GM12872 (cell line): ENCODE results near the gene TAX1BP1.

Source experiments
- TF ChIP-seq, protein P1 (sequence below): IDR thresholded peaks from 3 replicates; pipeline ENCODE4 v1.5.1; 2011; ENCODE audit warnings: low read depth, mild to moderate bottlenecking, low read length, moderate library complexity; ENCODE audit not compliant: insufficient read depth

Gene TAX1BP1

DNA sequence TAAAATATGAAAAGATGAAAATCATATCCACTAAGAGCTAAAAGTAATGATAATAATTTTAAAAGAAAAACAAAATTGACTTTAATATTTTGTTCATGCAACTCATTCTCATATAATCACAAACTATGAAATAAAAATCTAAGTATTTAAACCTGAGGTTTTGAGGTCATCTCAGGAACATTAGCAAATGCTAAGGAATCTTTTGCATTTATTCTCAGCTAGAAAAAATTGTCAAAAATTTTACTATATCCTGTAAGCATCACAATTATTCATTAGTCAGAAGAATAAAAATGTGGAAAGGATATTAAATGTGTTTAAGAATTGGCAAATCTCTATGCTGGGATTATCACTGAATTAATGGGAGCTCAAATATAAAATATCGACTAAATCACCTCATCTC, 36.8 kb upstream of the TAX1BP1 start:
- TF ChIP-seq, protein P1, sequence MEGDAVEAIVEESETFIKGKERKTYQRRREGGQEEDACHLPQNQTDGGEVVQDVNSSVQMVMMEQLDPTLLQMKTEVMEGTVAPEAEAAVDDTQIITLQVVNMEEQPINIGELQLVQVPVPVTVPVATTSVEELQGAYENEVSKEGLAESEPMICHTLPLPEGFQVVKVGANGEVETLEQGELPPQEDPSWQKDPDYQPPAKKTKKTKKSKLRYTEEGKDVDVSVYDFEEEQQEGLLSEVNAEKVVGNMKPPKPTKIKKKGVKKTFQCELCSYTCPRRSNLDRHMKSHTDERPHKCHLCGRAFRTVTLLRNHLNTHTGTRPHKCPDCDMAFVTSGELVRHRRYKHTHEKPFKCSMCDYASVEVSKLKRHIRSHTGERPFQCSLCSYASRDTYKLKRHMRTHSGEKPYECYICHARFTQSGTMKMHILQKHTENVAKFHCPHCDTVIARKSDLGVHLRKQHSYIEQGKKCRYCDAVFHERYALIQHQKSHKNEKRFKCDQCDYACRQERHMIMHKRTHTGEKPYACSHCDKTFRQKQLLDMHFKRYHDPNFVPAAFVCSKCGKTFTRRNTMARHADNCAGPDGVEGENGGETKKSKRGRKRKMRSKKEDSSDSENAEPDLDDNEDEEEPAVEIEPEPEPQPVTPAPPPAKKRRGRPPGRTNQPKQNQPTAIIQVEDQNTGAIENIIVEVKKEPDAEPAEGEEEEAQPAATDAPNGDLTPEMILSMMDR = no peak

- TF ChIP-seq, protein P1 = no peak
Measured at GRCh38 chr7:27704422-27705199, 35.4 kb upstream of the TAX1BP1 start.

GRCh38 chr7:27705200-27705594, 34.8 kb upstream of the TAX1BP1 start:
- TF ChIP-seq, protein P1 = no peak

GRCh38 chr7:27708485-27708884, 31.5 kb upstream of the TAX1BP1 start:
- TF ChIP-seq, protein P1 = no peak

DNA sequence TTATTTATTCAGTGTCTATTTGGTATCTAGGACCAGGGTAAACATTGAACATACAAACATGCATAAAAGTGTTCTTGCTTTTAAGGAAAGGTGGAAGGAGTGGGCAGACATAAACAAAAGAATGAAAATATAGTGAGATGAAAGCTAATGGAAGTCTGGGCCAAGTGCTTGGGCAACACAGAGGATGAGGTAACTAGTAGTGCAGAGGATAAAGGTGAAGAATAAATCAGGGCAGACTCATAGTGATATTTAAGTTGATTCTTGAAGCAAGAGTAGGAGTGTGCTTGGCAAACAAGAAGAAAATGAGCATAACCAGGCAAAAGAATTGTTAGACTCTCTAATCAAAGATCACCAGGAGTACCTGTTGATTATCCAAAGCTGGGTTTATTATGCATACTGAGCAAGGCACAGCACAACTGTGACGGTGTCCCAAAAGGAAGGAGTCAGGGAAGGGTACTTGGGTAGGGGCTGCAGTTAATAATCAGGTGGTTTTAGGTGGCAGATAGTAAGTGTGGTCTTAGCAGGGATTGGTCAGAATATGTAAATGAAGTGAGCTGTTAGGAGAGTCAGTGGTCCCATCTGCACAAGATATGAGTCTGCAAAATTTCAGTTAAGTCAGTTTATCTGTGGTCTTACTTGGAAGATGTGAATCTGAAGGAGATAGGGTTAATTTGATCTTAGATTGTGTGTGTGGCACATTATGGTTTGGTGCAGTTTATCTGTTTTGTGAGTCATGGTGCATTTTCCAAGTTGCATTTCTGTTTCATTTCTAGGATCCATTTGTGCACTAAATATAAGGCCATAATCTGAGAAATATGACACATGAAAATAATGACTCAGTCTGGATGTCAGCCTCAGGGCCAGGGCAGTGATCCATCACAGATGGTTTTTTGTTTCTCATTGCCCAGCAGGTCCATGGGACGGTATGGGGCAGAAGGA, 30.6 kb upstream of the TAX1BP1 start:
- TF ChIP-seq, protein P1 = no peak

GRCh38 chr7:27712217-27712616, 27.7 kb upstream of the TAX1BP1 start:
- TF ChIP-seq, protein P1 = no peak

DNA sequence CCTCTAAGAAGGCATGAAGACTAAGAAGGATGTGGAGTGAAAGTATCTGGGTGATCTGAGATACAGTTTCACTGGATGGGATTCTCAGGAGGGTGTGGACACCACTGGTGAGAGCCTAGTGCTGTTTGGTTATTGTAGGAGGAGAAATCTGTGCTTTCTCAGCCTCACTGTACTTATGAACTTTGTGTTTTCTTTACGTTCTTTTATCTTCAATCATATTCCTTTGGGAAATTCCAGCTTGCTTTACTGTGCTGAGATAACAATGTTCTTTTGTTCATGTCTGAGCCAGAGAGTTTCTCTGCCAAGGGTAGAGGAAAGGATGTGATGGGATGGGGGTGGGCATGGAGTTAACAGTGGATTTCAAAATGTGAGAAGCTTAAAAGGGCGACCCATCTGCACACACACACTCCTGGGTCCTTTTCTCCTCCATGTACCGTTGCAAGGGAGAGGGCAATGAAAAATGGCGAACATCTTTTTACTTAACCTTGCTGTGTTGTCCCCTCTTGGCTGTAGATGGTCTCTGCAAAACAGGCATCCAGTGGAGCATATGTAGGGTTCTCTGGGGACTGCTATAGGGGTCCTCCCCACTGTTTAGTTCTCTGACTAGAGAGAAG, 25.0 kb upstream of the TAX1BP1 start:
- TF ChIP-seq, protein P1 = no peak
